Stomach (tissue), 9 donors: ENCODE measurements around the gene EPHB1. TPM values are rescaled to one million over a fixed set of nuclear protein-coding genes. Genes with fewer than 3 reads are reported as not detected.

ENCODE experiments used
- DNase-seq, 2 donors: peaks; one replicate each; pipeline versions ENCODE4 v3.0.0 to v3.0.0-alpha.2; 2013 to 2019
- H3K27ac ChIP-seq, 5 donors: fragments of 200-600 bp in 4 of 5; sonication (generic) in 4 of 5; one replicate each; pipeline ENCODE4 v1.5.1; 2013 to 2019; ENCODE audit warnings: mild to moderate bottlenecking in 1 of 5, moderate library complexity in 1 of 5
- H3K27me3 ChIP-seq, 3 donors: fragments of 200-600 bp; sonication (generic); one replicate each; pipeline ENCODE4 v1.5.1; 2017 to 2019; ENCODE audit warnings: mixed run types in 1 of 3
- H3K36me3 ChIP-seq, 4 donors: fragments of 200-600 bp; sonication (generic); 1 replicate in 3 of 4; 2 replicates in 1 of 4; pipeline ENCODE4 v1.5.1; 2016 to 2019
- H3K4me1 ChIP-seq, 4 donors: fragments of 200-600 bp; sonication (generic); one replicate each; pipeline ENCODE4 v1.5.1; 2016 to 2019
- H3K4me3 ChIP-seq, 4 donors: fragments of 200-600 bp; sonication (generic) in 3 of 4; one replicate each; pipeline ENCODE4 v1.5.1; 2016 to 2019; ENCODE audit warnings: mild to moderate bottlenecking in 1 of 4
- H3K9me3 ChIP-seq, 4 donors: fragments of 200-600 bp; sonication (generic); one replicate each; pipeline ENCODE4 v1.5.1; 2016 to 2019
- EP300 ChIP-seq: sonication (generic); formaldehyde crosslinking; IDR thresholded peaks from one replicate; pipeline ENCODE4 v1.6.1; 2017; ENCODE audit warnings: antibody characterized with exemption
- POLR2A ChIP-seq, 4 donors: fragments of 450-650 bp; IDR thresholded peaks; one replicate each; pipeline ENCODE4 v1.6.1; 2016; ENCODE audit warnings: antibody characterized with exemption in 4 of 4, control low read depth in 2 of 4, mild to moderate bottlenecking in 1 of 4, moderate library complexity in 1 of 4
- POLR2AphosphoS5 ChIP-seq, 3 donors: sonication (generic); formaldehyde crosslinking; IDR thresholded peaks; one replicate each; pipeline ENCODE4 v1.6.1; 2016; ENCODE audit warnings: antibody characterized with exemption in 3 of 3
- WGBS, 5 donors: extraction: QIAGEN DNeasy Blood & Tissue Kit in 3 of 5; methylation state at CpG; one replicate each; pipeline versions ENCODE4 v1.1.5 to v1.1.7; 2013 to 2018; 5-methylcytosine and 5-hydroxymethylcytosine counted together
- intact Hi-C: fragments of 100-400 bp; cut with DNase I; formaldehyde crosslinking; loops from one replicate; pipeline ENCODE4 v1.15.1; 2023; ENCODE audit warnings: low total_unique reads
- polyA plus RNA-seq, 3 donors: library from polyadenylated mRNA; stranded (reverse); fragments of 200-250 nt; gene quantifications; one replicate each; pipeline ENCODE4 v1.2.3, GENCODE V29; 2013
- total RNA-seq, 5 donors: library from RNA; depleted of rRNA; stranded (reverse); fragments of >200 nt; gene quantifications; one replicate each; pipeline versions ENCODE4 v1.1.0 to v1.2.3, GENCODE V29; 2014 to 2016
- TF ChIP-seq, protein P1 (sequence below), 7 experiments: fragments of 450-650 bp in 4 of 7; fragments of 200-600 bp in 3 of 7; sonication (generic) in 3 of 7; IDR thresholded peaks; one replicate each; pipeline ENCODE4 v1.5.1; 2016 to 2019; ENCODE audit warnings: antibody characterized with exemption in 7 of 7, control low read depth in 2 of 7, mild to moderate bottlenecking in 1 of 7
- donor health status: healthy with polysubstance abuse.
- donor health status: Bipolar disorder and iron deficiency.
- donor health status: healthy.

EPHB1 gene
- total and polyA plus RNA-seq, 8 donors = 0.13 to 2.3 (median 1.0) TPM; not detected in 4

DNA sequence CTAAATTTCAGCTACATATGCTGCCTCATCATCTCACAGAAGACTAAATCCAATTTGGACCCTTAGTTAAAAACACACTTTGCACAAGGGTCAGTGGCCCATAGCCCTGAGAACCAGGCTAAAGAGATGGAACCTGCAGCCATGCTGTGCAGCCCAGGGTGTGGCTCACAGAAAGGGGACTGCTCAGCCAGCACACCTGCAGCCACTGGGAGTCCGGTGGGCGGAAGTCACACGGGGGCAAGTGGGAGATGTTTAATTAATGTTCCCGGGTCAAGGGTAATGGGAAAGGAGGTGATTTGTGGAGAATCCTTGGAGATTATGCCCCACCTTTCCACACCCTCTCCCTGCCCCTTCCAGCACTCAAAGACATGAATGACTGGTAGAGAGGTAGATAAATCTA, 467.4 kb downstream of the EPHB1 start:
- TF ChIP-seq, protein P1, sequence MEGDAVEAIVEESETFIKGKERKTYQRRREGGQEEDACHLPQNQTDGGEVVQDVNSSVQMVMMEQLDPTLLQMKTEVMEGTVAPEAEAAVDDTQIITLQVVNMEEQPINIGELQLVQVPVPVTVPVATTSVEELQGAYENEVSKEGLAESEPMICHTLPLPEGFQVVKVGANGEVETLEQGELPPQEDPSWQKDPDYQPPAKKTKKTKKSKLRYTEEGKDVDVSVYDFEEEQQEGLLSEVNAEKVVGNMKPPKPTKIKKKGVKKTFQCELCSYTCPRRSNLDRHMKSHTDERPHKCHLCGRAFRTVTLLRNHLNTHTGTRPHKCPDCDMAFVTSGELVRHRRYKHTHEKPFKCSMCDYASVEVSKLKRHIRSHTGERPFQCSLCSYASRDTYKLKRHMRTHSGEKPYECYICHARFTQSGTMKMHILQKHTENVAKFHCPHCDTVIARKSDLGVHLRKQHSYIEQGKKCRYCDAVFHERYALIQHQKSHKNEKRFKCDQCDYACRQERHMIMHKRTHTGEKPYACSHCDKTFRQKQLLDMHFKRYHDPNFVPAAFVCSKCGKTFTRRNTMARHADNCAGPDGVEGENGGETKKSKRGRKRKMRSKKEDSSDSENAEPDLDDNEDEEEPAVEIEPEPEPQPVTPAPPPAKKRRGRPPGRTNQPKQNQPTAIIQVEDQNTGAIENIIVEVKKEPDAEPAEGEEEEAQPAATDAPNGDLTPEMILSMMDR (IDR thresholded peaks at IDR 0.05) = no peak
- TF ChIP-seq POLR2AphosphoS5 (IDR thresholded peaks at IDR 0.05) (no peak), EP300 (no peak), POLR2A (IDR thresholded peaks at IDR 0.05) (no peak)
- WGBS, 5 donors = 81 to 95% (median 91%) methylated on average over 4 of the region's 4 CpGs
- intact Hi-C loops = no loop called here
- H3K4me3 ChIP-seq = no peak overlapping the region
- no peaks in the 10 kb centered on the region for H3K36me3 ChIP-seq
- no peak overlapping the region for H3K27ac ChIP-seq
- no peak for DNase-seq
- H3K27me3 ChIP-seq = no peaks in the 10 kb centered on the region
- H3K9me3 ChIP-seq = no peaks in the 10 kb centered on the region
- H3K4me1 ChIP-seq = no peaks in the 10 kb centered on the region

DNA sequence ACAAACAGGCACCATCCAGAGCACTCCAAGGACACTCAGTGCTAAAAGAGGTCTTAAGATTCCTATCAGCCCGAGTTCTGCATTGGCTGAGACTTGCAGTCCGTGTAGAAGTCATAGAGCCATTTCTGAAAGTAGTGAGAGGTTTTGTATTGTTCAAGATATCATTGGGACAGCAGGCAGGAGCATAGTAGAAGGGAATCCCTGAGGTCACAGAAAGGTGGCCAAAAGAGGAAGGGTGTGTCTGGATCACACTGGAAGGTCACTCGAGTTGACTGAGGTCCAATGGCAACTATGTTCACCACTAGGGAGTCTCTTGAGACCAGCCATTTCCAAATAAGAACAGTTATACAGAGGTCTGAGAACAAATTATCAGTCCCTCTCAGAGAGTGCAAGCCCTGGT, 468.3 kb downstream of the EPHB1 start:
- TF ChIP-seq POLR2A (IDR thresholded peaks at IDR 0.05) (no peak), EP300 (no peak), POLR2AphosphoS5 (IDR thresholded peaks at IDR 0.05) (no peak)
- TF ChIP-seq, protein P1 (IDR thresholded peaks at IDR 0.05) = no peak
- intact Hi-C loops = no loop called here
- Histone ChIP-seq H3K27ac (no peak overlapping the region), H3K27me3 (no peaks in the 10 kb centered on the region), H3K9me3 (no peaks in the 10 kb centered on the region), H3K36me3 (no peaks in the 10 kb centered on the region), H3K4me3 (no peak overlapping the region), H3K4me1 (no peaks in the 10 kb centered on the region)
- DNase-seq = no peak
- 69 to 87% (median 75%) methylated on average over 3 of the region's 3 CpGs for WGBS, 5 donors

DNA sequence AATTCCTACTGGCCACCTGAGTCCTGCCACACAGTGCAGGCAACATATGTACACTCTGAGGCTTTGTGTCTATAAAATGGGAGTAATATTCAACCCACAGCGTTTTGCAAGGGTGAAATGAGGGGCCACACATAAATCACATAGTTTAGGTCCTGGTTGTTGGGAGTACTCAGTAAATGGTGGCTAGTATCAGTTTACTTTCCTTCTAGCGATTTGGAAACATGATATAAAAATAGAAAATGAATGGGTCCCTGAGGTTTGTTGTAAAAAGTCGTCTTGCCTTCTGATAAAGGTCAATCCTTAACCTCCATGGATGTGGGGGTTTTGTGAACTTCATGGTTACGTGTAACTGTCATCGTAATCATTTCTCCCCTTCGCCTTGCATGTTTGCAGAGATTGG, 472.4 kb downstream of the EPHB1 start:
- intact Hi-C loops = no loop called here

DNA sequence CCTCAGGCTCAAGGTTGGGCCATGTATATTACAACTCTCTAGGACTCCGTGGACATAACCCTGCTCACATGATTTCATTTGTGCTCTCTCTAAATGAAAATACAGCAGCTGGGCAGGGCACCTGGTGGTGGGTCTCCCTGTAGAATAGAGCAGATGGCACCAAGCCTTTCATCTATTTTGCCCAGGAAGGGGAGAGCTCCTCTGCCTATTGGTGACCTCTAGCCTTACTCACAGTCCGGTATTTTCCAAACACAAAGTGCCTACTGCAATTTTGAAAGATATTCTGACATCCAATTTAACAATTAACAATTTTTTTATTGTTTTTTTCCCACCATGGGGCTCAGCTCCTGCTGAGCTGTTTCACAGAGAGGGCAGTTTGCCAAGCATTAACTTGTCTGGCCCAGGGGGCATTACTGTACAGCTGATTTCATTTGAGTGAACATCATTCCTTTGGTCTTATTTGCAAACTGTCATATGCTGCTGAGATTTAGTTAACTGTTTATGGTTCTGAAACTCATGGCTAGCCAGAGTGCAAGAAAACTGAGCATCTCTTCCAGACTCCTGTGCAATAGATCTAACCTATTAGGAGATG, 474.0 kb downstream of the EPHB1 start:
- peaks cover 0 to 17% (median 4%) of the 10 kb centered on the region in 4 donors for H3K4me1 ChIP-seq
- H3K9me3 ChIP-seq = no peaks in the 10 kb centered on the region
- no peaks in the 10 kb centered on the region for H3K27me3 ChIP-seq
- intact Hi-C loops = no loop called here
- 68 to 79% (median 77%) methylated on average over 2 of the region's 2 CpGs for whole genome bisulfite sequencing, 5 donors
- H3K27ac ChIP-seq = no peak overlapping the region
- no peak for DNase-seq
- H3K4me3 ChIP-seq = no peak overlapping the region
- H3K36me3 ChIP-seq = no peaks in the 10 kb centered on the region
- TF ChIP-seq POLR2AphosphoS5 (IDR thresholded peaks at IDR 0.05) (no peak), EP300 (no peak), POLR2A (IDR thresholded peaks at IDR 0.05) (no peak)
- TF ChIP-seq, protein P1 (IDR thresholded peaks at IDR 0.05) = no peak

More for the DNA sequence above, 472.4 kb downstream of the EPHB1 start:
- Histone ChIP-seq H3K9me3 (no peaks in the 10 kb centered on the region), H3K4me3 (no peak overlapping the region), H3K36me3 (no peaks in the 10 kb centered on the region), H3K27me3 (no peaks in the 10 kb centered on the region), H3K4me1 (peaks cover 0 to 14% (median 4%) of the 10 kb centered on the region in 4 donors), H3K27ac (no peak overlapping the region)
- WGBS, 5 donors = 72 to 85% (median 81%) methylated on average over 6 of the region's 6 CpGs
- no peak for TF ChIP-seq POLR2AphosphoS5 (IDR thresholded peaks at IDR 0.05)
- TF ChIP-seq, protein P1 (IDR thresholded peaks at IDR 0.05) = no peak
- no peak for TF ChIP-seq EP300
- no peak for TF ChIP-seq POLR2A (IDR thresholded peaks at IDR 0.05)
- DNase-seq = no peak
